NCI-H2081 (cell line): ENCODE measurements around the gene CRY2.
"Not testable (repeated sequence)": the region's sequence is repeated elsewhere in the genome, so short reads cannot be mapped to it uniquely, and the experiment has no call there.

Experiments
- DNase-seq, 2 experiments: peaks; one replicate each; lab custom pipeline; 2025; lab: John Stamatoyannopoulos, UW

The CRY2 gene

DNA sequence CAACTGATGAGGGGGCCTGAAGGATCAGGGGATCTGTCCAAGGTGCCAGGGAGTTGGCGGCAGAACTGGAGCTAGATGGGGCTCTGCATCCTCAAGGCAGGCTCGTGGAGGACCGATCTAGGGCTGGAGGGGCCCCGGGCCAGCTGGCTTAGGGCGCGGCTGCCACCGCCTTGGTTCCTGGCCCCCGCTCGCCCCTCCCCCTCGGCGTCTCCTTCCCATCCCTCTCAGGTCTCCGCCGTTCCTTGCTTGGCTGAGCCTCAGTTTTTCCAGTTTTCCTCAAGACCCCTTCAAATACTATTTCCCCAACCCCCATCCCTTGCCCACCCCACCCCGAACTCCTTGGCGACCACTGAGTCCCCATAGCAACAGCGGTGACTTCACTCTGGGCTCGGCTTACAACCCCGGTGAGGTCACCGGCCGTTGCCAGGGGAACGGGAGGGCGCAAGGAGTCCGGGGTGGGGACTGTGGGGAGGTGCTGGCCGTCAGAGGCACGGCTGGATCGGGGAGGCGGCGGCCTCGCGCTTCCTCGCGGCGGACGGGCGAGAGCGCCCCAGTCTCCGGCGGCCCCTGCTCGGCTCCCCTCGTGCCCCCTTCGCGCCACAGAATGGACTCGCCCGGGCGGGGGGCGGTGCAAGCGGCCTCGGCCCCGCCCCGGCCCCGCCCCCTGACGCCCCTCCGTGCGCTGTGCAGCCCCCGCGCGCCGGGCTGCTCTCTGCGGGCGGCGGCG is 52.3 kb downstream of the CRY2 start:
- DNase-seq: peak; percentile 93

DNA sequence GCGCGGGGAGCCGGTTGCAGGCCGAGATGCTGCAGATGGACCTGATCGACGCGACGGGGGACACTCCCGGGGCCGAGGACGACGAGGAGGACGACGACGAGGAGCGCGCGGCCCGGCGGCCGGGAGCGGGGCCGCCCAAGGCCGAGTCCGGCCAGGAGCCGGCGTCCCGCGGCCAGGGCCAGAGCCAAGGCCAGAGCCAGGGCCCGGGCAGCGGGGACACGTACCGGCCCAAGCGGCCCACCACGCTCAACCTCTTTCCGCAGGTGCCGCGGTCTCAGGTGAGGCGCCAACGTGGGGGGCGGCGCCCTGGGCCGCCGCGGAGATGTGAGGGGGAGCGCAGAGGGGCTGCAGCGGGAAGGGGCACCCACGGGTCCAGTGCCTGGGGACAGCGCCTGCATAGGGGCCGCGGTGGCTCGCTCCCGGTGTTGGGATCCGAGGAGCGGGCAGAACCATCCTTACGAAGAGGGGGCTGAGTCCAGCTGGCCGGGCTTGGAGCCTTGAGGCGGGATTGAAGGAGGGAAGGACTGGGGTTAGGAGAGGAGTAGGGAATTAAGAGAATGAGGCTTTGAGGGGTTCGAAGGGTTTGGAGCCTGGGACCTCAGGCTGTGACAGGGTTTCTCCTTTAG is 53.0 kb downstream of the CRY2 start:
- DNase-seq: not testable (repeated sequence)

DNA sequence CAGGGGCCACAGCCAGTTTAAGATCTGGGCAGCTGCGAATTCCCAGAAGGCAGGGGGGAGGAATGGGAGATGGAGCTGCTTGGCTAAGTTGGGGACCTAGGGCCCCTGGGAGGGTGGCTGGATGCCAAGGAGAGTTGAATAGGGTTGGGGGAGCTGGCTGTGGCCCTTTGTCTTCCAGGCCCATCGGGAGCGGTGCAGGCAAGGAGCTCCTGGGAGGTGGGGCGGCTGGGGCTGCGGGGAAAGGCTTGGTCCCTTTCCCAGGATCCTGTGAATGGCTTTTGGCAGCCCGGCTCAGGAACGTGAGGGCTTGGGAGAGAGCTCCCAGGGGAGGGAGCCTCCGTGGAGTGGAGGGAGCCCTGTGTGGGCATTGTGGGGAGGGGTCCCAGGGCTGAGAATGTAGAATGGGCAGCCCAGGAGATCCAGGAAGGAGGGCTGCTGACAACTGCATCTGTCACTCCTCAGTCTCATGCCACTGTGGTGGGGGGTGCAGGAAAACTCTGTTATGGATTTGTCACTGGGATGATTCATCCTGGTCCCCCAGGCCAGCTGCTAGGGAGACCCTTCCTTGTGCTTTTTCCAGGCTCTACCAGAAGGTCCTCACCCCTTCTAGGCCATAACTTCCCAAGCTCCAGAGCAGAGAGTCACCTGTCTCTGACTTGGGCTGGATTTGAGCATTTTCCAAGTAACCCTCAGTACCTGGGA is 53.8 kb downstream of the CRY2 start:
- DNase-seq: no peak

DNA sequence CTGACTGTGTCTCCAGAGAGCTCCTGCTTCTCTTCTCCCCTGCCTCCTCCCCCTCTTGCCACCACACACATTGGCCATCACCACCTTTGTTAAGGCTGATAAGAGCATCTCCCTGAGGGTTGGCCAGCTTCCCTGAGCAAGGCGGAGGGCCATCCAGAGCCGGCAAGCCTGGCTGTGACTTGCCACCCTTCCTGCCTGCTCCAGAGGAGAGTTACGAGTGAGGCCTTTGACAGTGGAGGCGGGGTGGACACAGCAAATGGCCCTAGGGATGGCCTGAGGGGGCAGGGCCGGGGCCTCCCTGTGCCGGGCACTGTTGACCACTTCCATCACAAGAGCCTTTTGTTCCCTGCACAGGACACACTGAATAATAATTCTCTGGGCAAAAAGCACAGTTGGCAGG is 54.4 kb downstream of the CRY2 start:
- no peak for DNase-seq

DNA sequence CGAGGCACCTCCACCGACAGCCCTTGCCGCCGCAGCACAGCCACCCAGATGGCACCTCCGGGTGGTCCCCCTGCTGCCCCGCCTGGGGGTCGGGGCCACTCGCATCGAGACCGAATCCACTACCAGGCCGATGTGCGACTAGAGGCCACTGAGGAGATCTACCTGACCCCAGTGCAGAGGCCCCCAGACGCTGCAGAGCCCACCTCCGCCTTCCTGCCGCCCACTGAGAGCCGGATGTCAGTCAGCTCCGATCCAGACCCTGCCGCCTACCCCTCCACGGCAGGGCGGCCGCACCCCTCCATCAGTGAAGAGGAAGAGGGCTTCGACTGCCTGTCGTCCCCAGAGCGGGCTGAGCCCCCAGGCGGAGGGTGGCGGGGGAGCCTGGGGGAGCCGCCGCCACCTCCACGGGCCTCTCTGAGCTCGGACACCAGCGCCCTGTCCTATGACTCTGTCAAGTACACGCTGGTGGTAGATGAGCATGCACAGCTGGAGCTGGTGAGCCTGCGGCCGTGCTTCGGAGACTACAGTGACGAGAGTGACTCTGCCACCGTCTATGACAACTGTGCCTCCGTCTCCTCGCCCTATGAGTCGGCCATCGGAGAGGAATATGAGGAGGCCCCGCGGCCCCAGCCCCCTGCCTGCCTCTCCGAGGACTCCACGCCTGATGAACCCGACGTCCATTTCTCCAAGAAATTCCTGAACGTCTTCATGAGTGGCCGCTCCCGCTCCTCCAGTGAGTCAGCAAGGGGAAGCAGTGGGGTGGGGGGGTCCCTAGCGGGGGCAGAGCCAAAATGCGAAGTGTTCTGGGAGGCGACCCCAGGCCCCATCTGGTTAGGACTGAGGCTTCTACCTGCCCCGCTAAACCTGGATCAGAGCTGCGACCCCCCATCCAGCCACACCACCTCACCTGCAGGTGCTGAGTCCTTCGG is 55.4 kb downstream of the CRY2 start:
- DNase-seq: no peak

DNA sequence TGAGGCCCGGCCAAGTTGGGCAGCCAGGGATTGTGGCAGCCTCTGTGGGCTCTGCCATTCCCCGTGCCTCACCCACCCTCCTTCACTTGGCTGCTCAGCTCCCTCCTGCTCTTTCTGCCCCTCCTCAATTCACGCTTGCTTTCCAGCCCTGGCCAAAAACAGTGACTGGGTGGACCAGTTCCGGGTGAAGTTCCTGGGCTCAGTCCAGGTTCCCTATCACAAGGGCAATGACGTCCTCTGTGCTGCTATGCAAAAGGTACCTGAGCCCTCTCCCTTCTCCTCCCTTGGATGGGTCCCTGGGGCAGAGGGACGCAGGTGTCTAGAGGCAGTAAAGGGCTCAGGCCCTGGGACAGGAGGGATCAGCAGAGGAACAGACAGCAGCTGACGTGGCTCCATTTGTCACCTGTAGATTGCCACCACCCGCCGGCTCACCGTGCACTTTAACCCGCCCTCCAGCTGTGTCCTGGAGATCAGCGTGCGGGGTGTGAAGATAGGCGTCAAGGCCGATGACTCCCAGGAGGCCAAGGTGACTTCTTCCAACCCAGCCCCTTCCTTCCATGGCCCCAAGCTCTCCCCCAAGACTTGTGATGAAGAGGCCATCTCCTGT is 57.1 kb downstream of the CRY2 start:
- DNase-seq: no peak

DNA sequence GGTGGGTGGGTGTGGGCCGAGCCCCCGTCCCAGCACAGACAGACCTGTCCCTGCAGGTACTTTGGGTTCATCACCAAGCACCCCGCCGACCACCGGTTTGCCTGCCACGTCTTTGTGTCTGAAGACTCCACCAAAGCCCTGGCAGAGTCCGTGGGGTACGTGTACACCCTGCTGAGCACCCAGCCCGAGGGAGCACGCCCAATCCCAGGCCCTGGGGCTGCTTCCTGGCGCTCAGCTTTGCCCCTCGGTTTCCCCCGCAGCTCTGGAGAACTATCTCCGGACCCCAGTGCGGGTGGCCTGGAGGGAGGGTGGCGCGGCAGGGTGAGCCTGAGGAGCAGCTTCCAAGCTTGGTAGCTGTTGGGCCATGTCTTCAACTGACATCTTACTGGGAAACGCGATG is 57.8 kb downstream of the CRY2 start:
- DNase-seq: no peak

DNA sequence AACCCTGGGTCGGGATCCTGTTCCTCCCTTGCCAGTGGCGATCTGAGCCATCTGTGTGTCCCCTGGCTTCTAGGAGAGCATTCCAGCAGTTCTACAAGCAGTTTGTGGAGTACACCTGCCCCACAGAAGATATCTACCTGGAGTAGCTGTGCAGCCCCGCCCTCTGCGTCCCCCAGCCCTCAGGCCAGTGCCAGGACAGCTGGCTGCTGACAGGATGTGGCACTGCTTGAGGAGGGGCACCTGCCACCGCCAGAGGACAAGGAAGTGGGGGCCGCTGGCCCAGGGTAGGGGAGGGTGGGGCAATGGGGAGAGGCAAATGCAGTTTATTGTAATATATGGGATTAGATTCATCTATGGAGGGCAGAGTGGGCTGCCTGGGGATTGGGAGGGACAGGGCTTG is 58.3 kb downstream of the CRY2 start:
- not testable (repeated sequence) for DNase-seq

DNA sequence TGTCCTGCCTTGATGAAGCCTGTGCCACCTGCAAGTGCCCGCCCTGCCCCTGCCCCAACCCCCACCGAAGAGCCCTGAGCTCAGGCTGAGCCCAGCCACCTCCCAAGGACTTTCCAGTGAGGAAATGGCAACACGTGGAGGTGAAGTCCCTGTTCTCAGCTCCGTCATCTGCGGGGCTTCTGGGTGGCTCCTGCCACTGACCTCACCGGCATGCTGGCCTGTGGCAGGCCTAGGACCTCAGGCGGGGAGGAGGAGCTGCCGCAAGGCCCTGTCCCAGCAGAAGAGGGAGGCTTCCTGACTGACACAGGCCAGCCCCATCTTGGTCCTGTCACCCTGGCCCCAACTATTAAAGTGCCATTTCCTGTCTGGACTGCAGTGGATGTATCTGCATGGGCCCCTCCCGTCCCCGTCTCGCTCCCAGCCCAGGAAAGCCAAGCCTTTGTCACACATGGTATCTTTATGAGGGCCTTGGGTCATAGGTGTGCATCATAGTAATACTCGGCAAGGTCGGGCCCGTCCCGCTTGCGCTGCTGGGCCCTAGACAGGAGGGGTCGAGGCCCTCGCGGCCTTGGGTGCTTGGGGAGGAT is 58.9 kb downstream of the CRY2 start:
- no peak for DNase-seq

DNA sequence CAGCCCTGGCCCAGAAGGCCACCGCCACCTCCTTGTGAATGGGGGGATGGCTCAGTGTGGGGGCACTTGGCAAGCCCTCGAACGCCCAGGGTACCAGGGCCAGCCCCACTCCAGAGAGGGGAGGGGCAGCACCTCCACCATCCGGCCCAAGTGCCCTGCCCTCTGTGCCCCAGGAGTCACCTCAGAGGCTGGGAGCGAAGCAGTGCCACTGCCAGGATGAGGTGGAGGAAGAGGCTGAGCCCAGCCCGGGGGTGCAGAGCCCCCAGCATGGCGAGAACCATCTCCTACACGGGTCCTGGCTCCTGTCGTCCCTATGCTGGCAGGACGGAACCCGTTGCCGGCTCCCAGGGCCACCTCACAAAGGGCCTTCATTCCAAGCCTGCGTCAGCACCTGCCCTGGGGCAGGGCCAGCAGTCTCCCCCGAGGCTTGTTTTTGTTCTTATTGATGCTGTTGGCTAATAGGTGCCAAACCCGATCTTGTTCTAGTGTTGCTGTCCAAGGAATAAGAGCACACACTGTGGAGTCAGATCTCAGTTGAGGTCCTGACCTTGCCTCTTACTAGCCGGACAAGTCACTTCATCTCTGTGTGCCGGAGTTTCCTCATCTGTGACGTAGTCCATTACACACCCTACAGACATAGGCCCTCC is 59.8 kb downstream of the CRY2 start, which contains the start of gene FREY1:
Gene FREY1 (minus strand): TSS at position 307 of the 647 bp plus-strand sequence. CDS start 26 bp downstream, at position 281.
- DNase-seq: no peak

DNA sequence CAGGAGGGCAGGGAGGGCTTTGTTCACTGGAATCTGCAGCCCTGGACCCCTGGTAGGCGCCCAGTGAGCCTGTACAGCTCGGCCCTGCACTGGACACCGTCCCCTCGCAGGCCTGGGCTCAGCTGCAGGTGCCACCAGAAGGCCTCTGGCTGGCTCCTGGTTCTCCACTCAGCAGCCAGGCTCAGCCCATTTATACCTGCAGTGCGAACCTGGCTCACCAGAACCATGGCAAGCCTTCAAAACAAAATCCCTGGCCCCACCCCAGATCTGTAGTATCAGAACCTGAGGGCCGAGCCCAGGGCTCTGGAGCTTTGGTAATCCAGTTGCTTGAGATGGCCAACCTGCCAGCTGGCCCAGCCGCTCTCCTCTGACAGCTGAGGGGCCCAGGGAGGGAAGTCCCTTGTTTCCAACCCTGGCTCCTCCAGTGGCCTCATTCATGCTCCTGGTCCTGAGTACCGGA is 60.7 kb downstream of the CRY2 start:
- DNase-seq: no peak

DNA sequence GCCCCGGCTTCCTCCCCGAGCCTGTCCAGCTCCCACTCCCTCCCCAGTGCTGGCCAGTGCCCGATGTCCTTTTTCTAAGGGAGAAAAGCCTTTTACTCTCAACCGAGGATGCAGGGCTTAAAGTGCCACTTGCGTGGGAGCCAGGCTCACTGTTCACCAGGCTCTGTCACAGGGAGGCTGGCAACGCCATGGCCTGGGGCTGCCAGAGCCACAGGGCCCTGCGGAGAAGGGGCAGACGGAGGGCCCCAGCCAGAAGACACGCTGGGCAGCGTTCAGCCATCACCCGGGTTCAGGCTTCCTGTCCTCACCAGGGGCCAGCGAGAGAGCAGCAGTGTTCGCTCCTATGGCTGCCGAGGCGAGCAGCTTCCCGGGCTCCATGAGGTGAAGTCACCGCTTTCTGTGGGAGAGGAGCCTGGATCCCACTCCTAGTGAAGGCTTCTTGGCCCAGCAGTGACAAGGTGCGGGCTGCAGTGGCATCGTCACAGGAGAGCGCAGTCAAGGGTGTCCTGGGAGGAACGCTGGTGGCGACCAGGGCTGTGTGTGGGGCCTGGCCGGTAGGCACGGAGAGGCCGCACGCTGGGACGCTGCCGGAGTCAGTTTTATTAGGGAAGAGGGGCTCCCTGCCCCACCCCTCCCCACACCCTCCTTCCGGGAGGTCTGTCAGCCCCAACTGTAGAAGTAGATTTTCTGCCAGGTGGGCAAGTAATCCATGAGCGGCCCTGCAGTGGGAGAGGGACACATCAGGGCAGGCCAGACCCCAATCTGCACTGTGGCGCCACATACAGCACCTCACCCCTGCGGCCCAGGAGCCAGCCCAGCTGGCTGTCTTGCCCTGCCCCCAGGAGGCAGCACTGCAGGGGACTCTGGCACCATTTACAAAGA is 62.6 kb downstream of the CRY2 start:
- DNase-seq: no peak

DNA sequence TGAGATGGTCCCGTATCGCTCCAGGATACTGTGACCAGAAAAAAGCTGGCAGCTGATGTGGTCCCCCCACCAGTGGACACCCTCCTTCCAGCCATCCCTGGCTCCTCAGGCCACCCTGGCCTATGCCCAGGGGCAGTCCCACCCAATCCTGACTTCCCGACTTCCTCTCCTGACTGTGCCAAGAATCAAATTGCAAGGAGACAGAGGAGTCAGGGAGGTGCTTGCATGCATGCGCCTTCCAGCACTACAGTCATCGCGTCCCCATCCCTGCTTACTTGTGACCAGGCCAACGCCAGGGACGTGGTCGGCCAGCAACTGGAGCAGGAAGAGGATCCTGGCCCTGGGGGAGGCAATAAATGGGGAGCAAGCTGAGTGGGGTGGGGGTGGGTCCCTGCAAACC is 63.3 kb downstream of the CRY2 start:
- DNase-seq: no peak

DNA sequence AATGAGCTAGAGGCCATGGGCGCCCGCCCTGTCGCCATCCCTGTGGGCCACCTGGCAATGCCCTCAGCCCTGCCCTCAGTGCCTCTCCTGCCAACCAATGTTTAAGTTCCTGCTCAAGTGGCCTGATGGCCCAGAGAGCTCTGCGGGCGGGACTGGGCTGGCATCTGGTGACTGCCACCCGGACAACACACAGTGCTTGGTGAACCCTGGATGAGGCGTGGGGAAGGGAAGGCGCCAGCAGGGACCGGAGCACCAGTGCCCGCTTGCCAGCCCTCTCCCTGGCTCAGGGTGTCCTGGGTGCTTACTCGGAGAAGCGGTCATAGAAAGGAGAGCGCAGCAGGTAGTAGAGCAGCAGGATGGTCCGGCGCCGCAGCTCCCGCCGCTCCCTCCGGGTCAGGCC is 66.2 kb downstream of the CRY2 start:
- no peak for DNase-seq

DNA sequence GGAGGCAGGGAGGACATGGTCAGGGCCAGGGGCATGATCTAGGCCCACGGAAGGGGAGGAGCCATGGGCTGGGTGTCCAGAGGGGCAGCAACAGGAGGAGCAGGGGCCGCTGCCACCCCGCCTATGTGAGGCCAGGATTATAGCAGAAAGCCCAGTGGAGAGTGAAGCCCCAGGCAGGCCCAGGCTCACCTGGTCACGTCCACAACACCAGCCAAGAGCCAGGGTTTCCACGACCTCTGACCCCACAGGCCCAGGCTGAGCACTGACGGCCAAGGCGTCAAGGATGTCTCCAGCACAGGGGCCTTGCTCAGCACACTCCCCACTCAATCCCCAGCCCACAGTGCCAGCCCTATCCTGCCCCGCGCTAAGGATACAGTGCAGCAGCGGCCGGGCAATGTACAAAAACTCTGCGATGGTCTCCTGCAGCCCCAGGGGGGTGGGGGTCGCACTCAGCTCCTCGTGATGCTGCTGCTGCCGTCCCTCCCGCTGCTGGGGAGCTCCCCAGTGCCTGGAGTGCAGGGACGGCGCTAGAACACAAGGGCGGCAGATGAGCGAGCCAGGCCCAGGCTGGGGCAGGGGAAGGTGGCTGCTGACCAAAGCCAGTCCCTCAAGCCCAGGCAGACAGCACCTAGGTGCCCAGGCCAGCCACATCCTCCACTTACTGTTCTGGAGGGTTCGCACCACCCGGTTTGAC is 66.8 kb downstream of the CRY2 start:
- no peak for DNase-seq

DNA sequence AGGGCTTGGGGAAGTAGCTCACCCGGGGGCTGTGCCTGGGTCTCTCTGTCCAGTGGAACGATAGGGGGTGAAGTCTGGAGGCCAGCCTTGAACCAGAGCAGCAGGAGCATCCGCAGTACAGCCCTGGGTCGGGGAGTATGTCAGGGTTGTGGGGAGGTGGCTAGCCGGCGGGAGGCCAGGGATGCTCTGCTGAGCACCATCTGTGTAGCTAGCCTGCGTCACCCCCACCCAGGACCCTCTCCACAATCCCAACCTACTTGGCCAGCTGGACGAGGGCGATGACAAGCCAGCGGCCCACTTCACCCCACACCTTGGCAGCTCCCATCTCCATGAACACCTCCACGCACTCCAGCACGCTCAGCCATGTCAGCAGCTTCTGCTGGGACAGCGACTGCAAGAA is 68.2 kb downstream of the CRY2 start:
- DNase-seq: no peak

DNA sequence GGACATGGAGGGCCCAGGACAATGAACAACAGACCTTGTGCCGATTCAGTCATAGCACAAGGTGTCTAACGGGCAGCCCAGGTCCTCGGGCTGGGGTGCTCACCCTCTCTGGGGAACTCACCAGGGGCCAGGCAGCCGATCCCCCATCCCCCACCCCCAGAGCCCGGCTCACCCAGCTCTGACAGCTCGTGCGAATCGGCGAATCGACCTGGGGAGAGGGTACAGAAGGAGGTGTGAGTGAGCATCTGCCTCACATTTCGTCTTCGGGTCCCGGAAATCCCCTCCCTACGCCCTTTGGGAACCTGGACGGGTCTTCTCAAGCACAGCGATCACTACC is 70.0 kb downstream of the CRY2 start:
- DNase-seq: no peak

DNA sequence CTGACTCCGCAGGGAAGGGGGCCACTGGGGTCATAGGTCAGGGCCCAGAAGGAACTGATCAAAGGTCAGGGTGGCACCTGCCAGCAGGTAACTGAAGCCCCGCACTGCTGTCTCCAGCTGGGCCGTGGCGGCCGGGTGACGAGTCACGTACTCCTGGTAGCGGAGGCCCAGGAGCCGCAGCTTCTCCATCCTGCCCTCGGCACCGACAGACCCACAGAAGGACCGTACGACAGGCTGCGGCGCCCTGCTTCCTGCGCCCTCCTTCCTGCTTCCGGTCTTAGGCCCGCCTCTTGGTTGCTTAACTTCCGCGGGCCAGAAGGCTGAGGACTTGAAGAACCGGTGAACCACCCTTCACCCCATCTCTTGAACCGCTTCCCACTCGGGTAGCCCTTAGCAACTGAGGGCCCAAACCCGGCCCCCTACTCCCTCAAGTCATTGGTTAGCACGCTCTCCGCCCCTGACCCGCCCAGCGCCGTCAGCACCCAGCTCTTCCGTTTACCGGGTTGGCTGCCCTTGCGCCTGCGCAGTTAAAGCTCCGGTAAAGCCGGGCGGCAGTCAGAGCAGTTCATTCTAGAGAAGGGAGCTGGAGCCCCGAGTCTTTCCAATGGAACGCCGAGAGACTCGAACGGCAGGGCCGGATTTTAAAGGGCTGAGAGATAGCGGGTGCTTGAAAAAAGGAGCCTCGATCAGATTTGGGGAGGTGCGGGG is 70.5 kb downstream of the CRY2 start, which contains the start of gene PEX16:
Gene PEX16 (minus strand): TSS at position 255 of the 708 bp plus-strand sequence. CDS start 66 bp downstream, at position 189.
- DNase-seq: peak; percentile 99
